ENCODE results near the gene MMP17. TPM values are rescaled to one million over a fixed set of nuclear protein-coding genes. Genes with fewer than 3 reads are reported as not detected.

MMP17 gene
- total RNA-seq, 2 experiments from 2014 or later: 0.10 TPM; not detected in 1

DNA sequence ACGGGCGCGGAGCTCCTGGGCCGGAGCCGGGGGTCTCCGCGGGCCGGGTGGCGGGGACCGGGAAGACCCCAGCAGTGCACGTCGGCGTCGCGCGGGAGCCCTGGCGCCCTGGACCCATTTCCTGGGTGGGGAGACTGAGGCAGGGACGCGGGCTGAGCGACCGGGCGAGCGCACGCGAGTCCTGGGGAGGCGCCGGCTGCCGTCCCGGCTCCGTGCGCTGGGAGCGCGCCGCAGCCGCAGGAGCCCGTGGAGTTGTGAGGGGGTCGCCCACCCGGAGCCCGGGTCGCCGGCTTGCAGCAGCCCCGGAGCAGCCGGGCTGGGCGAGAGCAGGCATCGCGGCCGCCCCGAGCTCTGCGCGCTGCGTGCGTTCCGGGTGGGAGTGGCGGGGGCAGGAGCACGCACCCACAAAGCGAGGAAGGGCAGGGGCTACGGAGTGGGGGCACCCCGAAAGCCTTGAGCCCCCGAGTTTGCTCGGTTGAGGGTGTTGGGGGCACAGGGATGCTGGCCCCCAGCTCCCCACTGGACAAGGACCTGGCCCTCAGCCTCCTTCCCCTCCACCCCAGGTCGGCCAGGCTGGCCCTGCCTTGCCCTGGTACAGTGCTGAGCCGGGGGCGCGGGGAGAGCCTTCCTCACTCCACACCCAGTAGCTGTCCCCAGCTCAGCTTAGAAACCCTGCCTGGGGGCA lies 620 bp downstream of the MMP17 start:
- Mint-ChIP-seq H3K36me3 (ENCODE audit: low read depth) (no peaks in the 10 kb centered on the region), H3K4me1 (peaks cover 13% of the 10 kb centered on the region), H3K4me3 (no peak overlapping the region), H3K27ac (no peak overlapping the region), H3K9me3 (no peaks in the 10 kb centered on the region), H3K27me3 (peaks cover 50% of the 10 kb centered on the region)
- ChIA-PET POLR2A (no interaction called here), CTCF (no interaction called here)
- DNase-seq: no peak

DNA sequence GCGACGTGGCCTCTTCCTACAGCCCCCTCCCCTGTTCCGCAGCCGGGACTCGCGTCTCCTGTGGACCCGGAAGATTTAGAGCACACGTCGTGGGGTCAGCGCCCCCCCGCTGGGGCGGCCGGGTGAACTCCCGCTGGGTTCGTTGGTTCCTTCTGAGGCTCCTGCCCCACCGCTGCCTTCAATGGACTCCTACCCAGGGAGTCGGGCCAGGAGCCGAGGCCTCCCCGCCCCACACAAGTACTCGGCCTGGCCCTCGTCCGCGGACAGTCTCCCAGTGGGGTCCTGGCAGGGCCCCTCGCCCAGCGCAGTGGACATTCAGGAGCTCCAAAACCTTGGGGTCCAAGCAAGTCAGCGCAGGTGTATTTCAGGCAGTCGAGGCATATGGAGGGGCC lies 1.2 kb downstream of the MMP17 start:
- Mint-ChIP-seq H3K4me3 (peak overlapping the region; percentile 48), H3K9me3 (no peaks in the 10 kb centered on the region), H3K4me1 (peaks cover 13% of the 10 kb centered on the region), H3K36me3 (ENCODE audit: low read depth) (no peaks in the 10 kb centered on the region), H3K27me3 (peaks cover 50% of the 10 kb centered on the region), H3K27ac (no peak overlapping the region)
- no peak for DNase-seq
- POLR2A ChIA-PET: no interaction called here
- CTCF ChIA-PET: interaction anchor here (2.2 kb wide), 1 partner anchor 724 kb away, joined by 8 read pairs; no protein-coding TSS in a partner anchor

DNA sequence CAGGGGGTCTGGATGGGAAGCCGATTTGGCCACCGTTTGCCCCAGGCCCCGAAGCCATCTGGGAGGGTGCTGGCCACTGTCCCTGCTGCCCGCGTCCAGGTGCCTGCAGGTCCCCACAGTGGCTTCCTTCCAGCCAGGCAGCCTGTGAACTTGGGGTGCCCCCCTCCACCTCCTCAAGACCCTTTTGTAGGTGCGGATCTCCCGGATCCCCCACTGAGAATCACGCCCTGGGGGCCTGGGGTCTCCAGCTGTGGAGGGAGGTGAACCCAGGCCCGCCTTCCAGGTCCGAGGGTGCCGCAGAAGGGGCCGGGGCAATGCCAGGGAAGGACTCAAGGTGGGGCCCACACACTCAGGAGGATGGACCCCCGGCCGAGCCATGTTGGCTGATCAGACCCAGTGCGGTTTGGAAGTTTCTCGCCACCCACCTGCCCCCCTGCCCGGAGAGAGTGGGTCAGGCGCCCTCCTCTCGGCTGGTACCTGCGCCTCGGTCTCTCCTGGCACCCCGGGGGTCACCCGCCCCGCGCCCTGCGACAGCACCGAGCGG lies 1.7 kb downstream of the MMP17 start:
- DNase-seq: no peak
- CTCF ChIA-PET: interaction anchor here (1.4 to 2.2 kb wide), 2 partner anchors 724 to 728 kb away, joined by 3 to 8 read pairs; no protein-coding TSS in a partner anchor
- Mint-ChIP-seq H3K27me3 (peaks cover 50% of the 10 kb centered on the region), H3K27ac (no peak overlapping the region), H3K9me3 (no peaks in the 10 kb centered on the region), H3K36me3 (ENCODE audit: low read depth) (no peaks in the 10 kb centered on the region), H3K4me1 (peaks cover 13% of the 10 kb centered on the region), H3K4me3 (no peak overlapping the region)
- POLR2A ChIA-PET: no interaction called here

DNA sequence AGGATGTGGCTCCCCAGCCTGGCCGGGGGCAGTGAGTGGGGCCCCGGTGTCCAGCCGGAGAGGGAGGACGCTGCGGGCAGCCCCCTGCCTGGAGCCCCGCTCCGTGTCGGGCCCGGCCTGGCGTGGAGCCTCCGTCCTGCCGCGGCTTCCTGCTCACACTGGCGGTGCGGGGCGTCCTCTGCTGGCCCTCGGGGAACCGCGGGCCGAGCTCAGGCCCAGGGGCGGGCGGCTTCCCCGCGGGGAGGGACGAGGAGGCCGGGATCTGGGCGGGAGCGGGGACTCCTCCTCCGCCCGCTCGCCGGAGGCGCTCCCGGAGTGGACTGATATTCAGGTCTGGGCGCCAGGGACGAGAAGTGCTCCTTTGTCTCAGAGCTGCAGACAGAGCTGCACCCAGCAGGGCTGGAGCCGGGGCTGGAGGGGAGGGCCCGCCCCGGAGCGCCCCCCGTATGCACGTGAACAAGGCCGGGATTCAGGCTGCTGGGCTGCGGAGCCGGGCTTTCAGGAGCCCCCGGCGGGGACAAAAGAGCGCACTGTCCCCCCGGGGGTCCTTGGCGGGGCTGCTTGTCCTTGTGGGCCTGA lies 2.2 kb downstream of the MMP17 start:
- Mint-ChIP-seq H3K9me3 (no peaks in the 10 kb centered on the region), H3K27me3 (peaks cover 46% of the 10 kb centered on the region), H3K36me3 (ENCODE audit: low read depth) (no peaks in the 10 kb centered on the region), H3K4me1 (peaks cover 13% of the 10 kb centered on the region), H3K4me3 (no peak overlapping the region), H3K27ac (no peak overlapping the region)
- CTCF ChIA-PET: interaction anchor here (0.9 to 2.2 kb wide), 3 partner anchors 66 to 729 kb away, joined by 3 to 8 read pairs (median 3); no protein-coding TSS in a partner anchor
- DNase-seq: peak; percentile 31
- POLR2A ChIA-PET: no interaction called here

DNA sequence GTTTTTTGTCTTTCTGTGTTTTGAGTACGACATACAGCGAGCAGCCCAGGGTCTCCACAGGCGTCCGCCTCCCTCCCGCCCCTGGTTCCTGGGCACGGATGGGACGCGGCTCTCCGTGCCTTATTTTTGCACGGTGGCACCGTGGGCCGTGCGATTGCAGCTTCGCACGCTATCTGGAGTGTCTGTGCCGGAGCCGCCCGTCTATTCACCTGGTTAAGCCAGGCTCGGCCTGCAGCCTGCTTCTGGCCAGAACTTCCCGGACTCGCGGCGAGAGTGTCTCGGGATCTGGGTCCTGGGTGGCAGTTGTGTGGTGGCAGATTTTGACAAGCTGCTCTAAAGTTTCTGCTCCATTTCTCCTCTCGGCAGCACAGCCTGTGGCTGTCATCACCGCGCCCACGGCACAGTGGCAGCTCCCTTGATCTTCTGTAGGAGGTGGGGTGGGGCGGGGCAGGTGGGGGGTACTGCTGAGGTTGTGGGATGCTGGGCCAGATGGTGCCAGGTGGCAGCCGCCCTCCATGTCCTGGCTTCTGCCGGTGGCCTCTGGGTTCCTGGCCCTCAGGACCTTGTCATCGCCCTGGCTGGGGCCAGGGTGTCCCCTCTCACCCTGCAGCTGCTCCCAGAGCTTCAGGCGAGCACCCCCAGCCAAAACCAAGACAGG lies 2.9 kb downstream of the MMP17 start:
- Mint-ChIP-seq H3K27ac (no peak overlapping the region), H3K27me3 (peaks cover 40% of the 10 kb centered on the region), H3K4me1 (peaks cover 13% of the 10 kb centered on the region), H3K36me3 (ENCODE audit: low read depth) (no peaks in the 10 kb centered on the region), H3K4me3 (no peak overlapping the region), H3K9me3 (no peaks in the 10 kb centered on the region)
- ChIA-PET POLR2A (no interaction called here), CTCF (interaction anchor here (0.9 to 2.2 kb wide), 3 partner anchors 67 to 729 kb away, joined by 3 to 8 read pairs (median 3); no protein-coding TSS in a partner anchor)
- DNase-seq: peak; percentile 19

DNA sequence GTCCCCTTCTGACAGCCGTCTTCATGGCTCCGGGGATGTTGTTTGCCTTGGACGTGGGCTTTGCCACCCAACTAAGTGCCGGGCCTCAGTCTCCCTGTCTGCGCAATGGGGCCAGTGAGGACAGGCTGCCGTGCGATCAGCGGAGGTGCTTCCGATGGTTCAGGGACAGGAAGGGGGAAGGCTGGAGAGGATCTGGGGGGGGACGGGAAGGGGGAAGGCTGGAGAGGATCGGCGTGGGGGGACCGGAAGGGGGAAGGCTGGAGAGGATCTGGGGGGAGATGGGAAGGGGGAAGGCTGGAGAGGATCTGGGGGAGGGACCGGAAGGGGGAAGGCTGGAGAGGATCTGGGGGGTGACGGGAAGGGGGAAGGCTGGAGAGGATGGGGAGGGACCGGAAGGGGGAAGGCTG lies 3.4 kb downstream of the MMP17 start:
- no peak overlapping the region for H3K27ac Mint-ChIP-seq
- H3K9me3 Mint-ChIP-seq: no peaks in the 10 kb centered on the region
- no peaks in the 10 kb centered on the region for H3K36me3 Mint-ChIP-seq (ENCODE audit: low read depth)
- ChIA-PET CTCF (interaction anchor here (2.2 kb wide), 1 partner anchor 726 kb away, joined by 8 read pairs; no protein-coding TSS in a partner anchor), POLR2A (no interaction called here)
- H3K4me1 Mint-ChIP-seq: peaks cover 13% of the 10 kb centered on the region
- no peak overlapping the region for H3K4me3 Mint-ChIP-seq
- peaks cover 34% of the 10 kb centered on the region for H3K27me3 Mint-ChIP-seq
- no peak for DNase-seq

DNA sequence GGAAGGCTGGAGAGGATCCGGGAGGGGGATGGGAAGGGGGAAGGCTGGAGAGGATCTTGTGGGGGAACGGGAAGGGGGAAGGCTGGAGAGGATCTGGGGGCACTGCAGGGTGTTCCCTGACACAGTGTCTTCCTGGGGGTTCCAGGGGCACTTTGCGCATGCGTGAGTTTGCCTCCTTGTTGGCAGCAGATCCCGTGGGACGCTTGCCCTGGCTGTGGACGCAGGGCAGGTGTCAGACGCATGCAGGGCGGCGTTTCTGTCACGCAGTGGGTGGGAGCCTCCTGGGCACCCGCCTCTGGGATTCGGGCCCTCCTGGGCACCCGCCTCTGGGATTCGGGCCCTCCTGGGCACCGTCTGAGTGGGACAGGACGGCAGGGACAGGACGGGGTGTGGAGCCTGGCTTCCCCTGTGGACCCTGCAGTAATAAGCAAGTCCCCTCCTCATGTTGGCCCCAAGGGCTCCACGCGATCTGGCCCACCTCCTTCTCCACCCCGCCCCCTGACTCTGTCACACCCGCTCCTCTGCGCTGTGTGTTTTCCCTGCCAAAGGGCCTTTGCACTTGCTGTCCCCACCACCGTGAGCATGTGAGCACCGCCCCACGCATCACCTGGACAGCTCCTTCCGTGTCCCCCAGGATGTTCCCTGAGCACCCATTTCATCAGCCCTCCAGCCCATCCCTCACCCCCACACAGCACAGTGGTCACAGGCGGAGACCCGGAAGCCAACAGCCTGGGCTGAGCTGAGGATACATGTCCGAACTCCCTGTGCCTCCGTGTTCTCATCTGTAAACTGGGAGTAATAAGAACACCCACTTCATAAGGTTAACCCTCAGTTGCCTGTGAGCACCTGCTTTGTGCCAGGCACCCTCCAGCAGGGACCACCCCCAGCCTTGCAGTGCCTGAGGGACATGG lies 4.4 kb downstream of the MMP17 start:
- H3K4me1 Mint-ChIP-seq: peaks cover 12% of the 10 kb centered on the region
- no peak overlapping the region for H3K27ac Mint-ChIP-seq
- ChIA-PET CTCF (no interaction called here), POLR2A (no interaction called here)
- no peaks in the 10 kb centered on the region for H3K36me3 Mint-ChIP-seq (ENCODE audit: low read depth)
- H3K27me3 Mint-ChIP-seq: peaks cover 27% of the 10 kb centered on the region
- no peak for DNase-seq
- H3K4me3 Mint-ChIP-seq: no peak overlapping the region
- H3K9me3 Mint-ChIP-seq: no peaks in the 10 kb centered on the region

DNA sequence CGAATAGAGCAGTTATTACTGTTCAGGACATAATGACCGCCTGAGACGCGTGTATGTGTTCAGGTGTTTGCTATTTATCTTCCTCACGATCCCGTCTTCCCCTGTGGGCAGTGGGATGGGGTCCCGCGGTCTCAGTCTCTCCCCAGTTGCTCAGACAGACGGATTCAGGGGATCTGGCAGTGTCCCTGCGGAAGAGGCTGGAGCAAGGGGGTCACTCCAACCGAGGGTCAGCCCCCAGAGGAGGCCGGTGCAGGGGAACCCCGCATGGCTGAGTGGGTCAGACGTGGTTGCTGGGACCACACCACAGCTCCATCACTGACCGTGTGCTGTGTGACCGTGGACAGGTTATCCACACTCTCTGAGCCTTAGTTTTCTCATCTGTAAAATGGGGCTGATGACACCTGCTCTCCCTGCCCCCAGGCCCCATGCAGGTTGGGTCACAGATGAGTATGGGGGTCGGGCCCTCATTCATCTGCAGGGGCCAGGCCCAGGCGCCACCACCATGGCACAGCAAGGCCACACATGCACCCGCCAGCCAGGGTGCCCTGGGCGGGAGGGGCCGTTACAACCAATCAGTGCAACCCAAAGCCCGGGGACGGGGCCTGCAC lies 5.2 kb downstream of the MMP17 start:
- Mint-ChIP-seq H3K36me3 (ENCODE audit: low read depth) (no peaks in the 10 kb centered on the region), H3K4me1 (peaks cover 11% of the 10 kb centered on the region), H3K4me3 (no peak overlapping the region), H3K27me3 (peaks cover 25% of the 10 kb centered on the region), H3K27ac (no peak overlapping the region), H3K9me3 (no peaks in the 10 kb centered on the region)
- no peak for DNase-seq
- ChIA-PET CTCF (no interaction called here), POLR2A (no interaction called here)

DNA sequence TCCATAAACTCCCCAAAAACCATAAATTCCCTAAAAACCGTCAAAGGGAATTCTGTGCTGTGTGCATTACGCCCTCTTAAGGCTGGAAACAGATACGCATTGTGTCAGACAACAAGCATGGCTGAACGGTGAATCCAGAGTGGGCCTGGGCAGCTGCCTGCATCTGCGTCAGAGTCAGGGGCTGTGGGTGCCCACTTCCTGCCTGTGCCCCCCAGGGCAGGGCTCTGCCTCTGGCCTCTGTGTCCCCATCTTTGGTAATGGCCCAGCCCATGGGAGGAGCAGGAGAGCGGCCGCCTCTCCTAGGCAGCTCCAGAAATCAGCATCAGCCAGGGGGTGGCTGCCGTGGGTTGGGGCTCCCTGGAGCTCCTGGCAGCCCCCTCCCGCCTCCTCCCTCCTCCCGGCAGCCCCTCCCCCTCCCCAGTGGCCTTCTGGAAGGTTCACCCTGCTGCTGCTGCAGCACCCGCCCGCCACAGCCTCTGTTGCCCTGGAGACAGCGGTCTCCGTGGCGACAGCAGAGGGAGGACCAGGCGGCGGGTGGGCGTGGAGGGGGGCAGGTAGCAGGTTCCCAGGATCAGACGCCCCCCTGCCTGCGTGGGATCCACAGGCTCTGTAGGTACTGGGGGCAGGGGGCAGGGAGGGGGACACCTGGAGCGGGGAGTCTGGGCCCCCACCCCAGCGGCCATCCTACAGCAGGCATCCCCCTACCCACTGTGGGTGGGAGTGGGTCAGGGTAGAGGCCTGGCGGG lies 5.9 kb downstream of the MMP17 start:
- H3K4me1 Mint-ChIP-seq: peaks cover 11% of the 10 kb centered on the region
- no peaks in the 10 kb centered on the region for H3K36me3 Mint-ChIP-seq (ENCODE audit: low read depth)
- no peak for DNase-seq
- ChIA-PET CTCF (no interaction called here), POLR2A (no interaction called here)
- no peaks in the 10 kb centered on the region for H3K9me3 Mint-ChIP-seq
- H3K4me3 Mint-ChIP-seq: no peak overlapping the region
- H3K27ac Mint-ChIP-seq: no peak overlapping the region
- H3K27me3 Mint-ChIP-seq: peaks cover 25% of the 10 kb centered on the region

DNA sequence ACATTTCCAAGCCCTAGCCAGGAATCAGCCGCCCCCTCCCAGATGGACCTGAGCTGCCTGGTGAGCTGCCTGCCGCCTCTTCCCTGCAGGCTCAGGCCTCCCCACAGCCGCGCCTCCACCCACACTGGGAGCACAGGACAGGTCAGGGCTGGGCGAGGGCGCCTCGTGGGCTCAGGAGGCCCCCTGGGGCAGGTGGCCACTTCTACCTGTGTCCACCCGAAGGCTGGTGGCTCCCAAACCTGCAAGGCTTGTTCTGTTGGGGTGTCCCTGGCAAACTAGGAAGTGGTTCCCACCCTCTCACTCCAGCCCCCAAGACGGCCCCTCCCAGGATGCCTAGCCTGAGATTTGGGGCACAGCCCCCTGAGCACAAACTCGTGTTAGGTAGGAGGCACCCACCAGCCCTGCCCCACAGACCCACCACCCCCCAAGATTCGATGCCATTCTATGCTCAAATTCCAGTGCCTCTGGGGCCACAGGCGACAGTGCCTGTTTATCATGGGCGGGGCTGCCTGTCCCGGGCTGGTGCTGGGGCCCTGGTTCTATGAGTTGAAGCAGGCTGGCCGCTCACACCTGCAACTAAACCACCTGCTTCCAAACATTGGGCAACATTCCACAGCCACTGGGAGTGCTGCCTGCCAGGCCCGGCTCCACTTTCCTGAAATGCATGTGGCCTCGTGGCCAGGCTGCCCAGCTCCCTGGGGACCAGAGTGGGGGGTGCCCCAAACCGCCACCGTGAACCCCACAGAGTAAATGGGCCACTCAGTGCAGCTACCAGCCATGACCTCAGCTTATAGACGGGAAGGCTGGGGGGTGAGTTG lies 6.8 kb downstream of the MMP17 start:
- H3K4me1 Mint-ChIP-seq: peaks cover 7% of the 10 kb centered on the region
- ChIA-PET POLR2A (no interaction called here), CTCF (no interaction called here)
- H3K36me3 Mint-ChIP-seq (ENCODE audit: low read depth): no peaks in the 10 kb centered on the region
- H3K9me3 Mint-ChIP-seq: no peaks in the 10 kb centered on the region
- no peak overlapping the region for H3K27ac Mint-ChIP-seq
- DNase-seq: no peak
- peaks cover 17% of the 10 kb centered on the region for H3K27me3 Mint-ChIP-seq
- H3K4me3 Mint-ChIP-seq: no peak overlapping the region

DNA sequence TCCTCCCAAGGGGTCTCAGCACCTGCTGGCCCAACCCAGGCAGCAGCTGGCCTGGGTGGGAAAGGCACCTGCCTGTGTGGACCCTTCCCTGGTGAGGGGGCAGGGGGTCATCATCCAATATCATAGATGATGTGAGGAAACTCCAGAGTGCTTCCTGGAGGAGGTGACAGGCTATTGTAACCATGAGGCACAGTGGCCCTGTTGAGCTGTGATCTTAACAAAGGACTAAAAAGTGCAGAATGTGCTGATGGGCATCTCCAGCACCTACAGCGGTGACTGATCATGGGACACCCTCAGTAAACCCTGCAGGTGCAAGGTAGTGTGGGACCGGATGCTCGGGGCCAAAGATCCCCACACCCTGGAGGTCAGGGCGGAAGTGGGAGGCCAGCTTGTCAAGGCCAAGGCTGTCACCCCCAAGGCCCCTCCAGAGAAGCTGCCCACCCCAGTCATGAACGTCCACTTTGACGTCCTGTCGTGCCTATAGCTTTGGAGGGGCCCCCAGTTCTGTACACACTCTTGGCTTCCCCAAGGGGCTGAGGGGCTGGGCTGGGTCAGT lies 7.5 kb downstream of the MMP17 start:
- no peak for DNase-seq
- POLR2A ChIA-PET: no interaction called here
- Mint-ChIP-seq H3K36me3 (ENCODE audit: low read depth) (no peaks in the 10 kb centered on the region), H3K4me3 (no peak overlapping the region), H3K9me3 (no peaks in the 10 kb centered on the region), H3K4me1 (peaks cover 7% of the 10 kb centered on the region), H3K27me3 (peaks cover 17% of the 10 kb centered on the region), H3K27ac (no peak overlapping the region)
- CTCF ChIA-PET: interaction anchor here (1.0 kb wide), 1 partner anchor 116 kb away, joined by 3 read pairs; no protein-coding TSS in a partner anchor
